GM12873 (cell line): Measurements from ENCODE around the gene PRR7.

Source experiments
- CTCF ChIP-seq: IDR thresholded peaks from 2 replicates; pipeline ENCODE4 v1.5.1; 2012; ENCODE audit warnings: low read depth, mild to moderate bottlenecking, moderate library complexity, low read length, control low read depth; ENCODE audit not compliant: insufficient read depth; ENCODE audit errors: missing control alignments

PRR7 gene

GRCh38 chr5:177427211-177427822, 19.3 kb upstream of the PRR7 start:
- TF ChIP-seq CTCF: no peak

GRCh38 chr5:177427919-177428573, 18.6 kb upstream of the PRR7 start:
- peak; percentile 19 for TF ChIP-seq CTCF

GRCh38 chr5:177428574-177429217, 17.9 kb upstream of the PRR7 start:
- TF ChIP-seq CTCF: no peak

- TF ChIP-seq CTCF: no peak
Measured at GRCh38 chr5:177429248-177430040, 17.2 kb upstream of the PRR7 start.

GRCh38 chr5:177430140-177430951, 16.3 kb upstream of the PRR7 start:
- TF ChIP-seq CTCF: peak; percentile 10

- no peak for TF ChIP-seq CTCF
Measured at GRCh38 chr5:177430972-177431316, 15.7 kb upstream of the PRR7 start.
